ENCODE data around the gene BEX3.
"Not testable (repeated sequence)": the region's sequence is repeated elsewhere in the genome, so short reads cannot be mapped to it uniquely, and the experiment has no call there.

BEX3 gene

GRCh38 chrX:103376118-103376978 is at the start of gene BEX3:
Gene BEX3 (plus strand): TSS chrX:103376538. CDS start chrX:103377522, 984 bp downstream.
- DNase-seq (ENCODE audit: low read depth, low spot score), result no peak

- DNase-seq (ENCODE audit: low read depth, low spot score), result no peak
Measured at GRCh38 chrX:103329991-103330390, 46.3 kb upstream of the BEX3 start, which contains the start of gene TCEAL7. Gene TCEAL7 (plus strand): TSS chrX:103330239. CDS start chrX:103331404, 1,165 bp downstream.

- DNase-seq (ENCODE audit: low read depth, low spot score), result no peak
Measured at GRCh38 chrX:103330681-103331288, 45.6 kb upstream of the BEX3 start.

- no peak for DNase-seq (ENCODE audit: low read depth, low spot score)
Measured at GRCh38 chrX:103338663-103339062, 37.7 kb upstream of the BEX3 start.

GRCh38 chrX:103343105-103343504 is 33.2 kb upstream of the BEX3 start:
- no peak for DNase-seq (ENCODE audit: low read depth, low spot score)

- no peak for DNase-seq (ENCODE audit: low read depth, low spot score)
Measured at GRCh38 chrX:103344606-103345005, 31.7 kb upstream of the BEX3 start.

GRCh38 chrX:103347682-103348397 is 28.5 kb upstream of the BEX3 start:
- no peak for DNase-seq (ENCODE audit: low read depth, low spot score)

- no peak for DNase-seq (ENCODE audit: low read depth, low spot score)
Measured at GRCh38 chrX:103356130-103356798, 20.1 kb upstream of the BEX3 start, which contains the start of gene TCEAL9. Gene TCEAL9 (plus strand): TSS chrX:103356506. CDS start chrX:103357685, 1,179 bp downstream.

- no peak for DNase-seq (ENCODE audit: low read depth, low spot score)
Measured at GRCh38 chrX:103356858-103357257, 19.5 kb upstream of the BEX3 start.

- DNase-seq (ENCODE audit: low read depth, low spot score), result no peak
Measured at GRCh38 chrX:103357871-103358270, 18.5 kb upstream of the BEX3 start.

GRCh38 chrX:103359605-103360004 is 16.7 kb upstream of the BEX3 start:
- not testable (repeated sequence) for DNase-seq (ENCODE audit: low read depth, low spot score)

GRCh38 chrX:103360092-103360491 is 16.2 kb upstream of the BEX3 start:
- no peak for DNase-seq (ENCODE audit: low read depth, low spot score)

- no peak for DNase-seq (ENCODE audit: low read depth, low spot score)
Measured at GRCh38 chrX:103360916-103361315, 15.4 kb upstream of the BEX3 start.

GRCh38 chrX:103361798-103362197 is 14.5 kb upstream of the BEX3 start:
- no peak for DNase-seq (ENCODE audit: low read depth, low spot score)

- DNase-seq (ENCODE audit: low read depth, low spot score), result no peak
Measured at GRCh38 chrX:103362474-103362873, 13.9 kb upstream of the BEX3 start.

GRCh38 chrX:103363046-103363445 is 13.3 kb upstream of the BEX3 start:
- DNase-seq (ENCODE audit: low read depth, low spot score), result no peak

- DNase-seq (ENCODE audit: low read depth, low spot score), result no peak
Measured at GRCh38 chrX:103367502-103367901, 8.8 kb upstream of the BEX3 start.

- DNase-seq (ENCODE audit: low read depth, low spot score), result no peak
Measured at GRCh38 chrX:103369479-103369878, 6.9 kb upstream of the BEX3 start.

GRCh38 chrX:103372886-103373285 is 3.5 kb upstream of the BEX3 start:
- no peak for DNase-seq (ENCODE audit: low read depth, low spot score)

- no peak for DNase-seq (ENCODE audit: low read depth, low spot score)
Measured at GRCh38 chrX:103373581-103373980, 2.8 kb upstream of the BEX3 start.

GRCh38 chrX:103376979-103377324 is 614 bp downstream of the BEX3 start:
- DNase-seq (ENCODE audit: low read depth, low spot score), result no peak

GRCh38 chrX:103378990-103379389 is 2.7 kb downstream of the BEX3 start:
- DNase-seq (ENCODE audit: low read depth, low spot score), result no peak
